ENCODE measurements around the gene PNLIPRP3.

The PNLIPRP3 gene

DNA sequence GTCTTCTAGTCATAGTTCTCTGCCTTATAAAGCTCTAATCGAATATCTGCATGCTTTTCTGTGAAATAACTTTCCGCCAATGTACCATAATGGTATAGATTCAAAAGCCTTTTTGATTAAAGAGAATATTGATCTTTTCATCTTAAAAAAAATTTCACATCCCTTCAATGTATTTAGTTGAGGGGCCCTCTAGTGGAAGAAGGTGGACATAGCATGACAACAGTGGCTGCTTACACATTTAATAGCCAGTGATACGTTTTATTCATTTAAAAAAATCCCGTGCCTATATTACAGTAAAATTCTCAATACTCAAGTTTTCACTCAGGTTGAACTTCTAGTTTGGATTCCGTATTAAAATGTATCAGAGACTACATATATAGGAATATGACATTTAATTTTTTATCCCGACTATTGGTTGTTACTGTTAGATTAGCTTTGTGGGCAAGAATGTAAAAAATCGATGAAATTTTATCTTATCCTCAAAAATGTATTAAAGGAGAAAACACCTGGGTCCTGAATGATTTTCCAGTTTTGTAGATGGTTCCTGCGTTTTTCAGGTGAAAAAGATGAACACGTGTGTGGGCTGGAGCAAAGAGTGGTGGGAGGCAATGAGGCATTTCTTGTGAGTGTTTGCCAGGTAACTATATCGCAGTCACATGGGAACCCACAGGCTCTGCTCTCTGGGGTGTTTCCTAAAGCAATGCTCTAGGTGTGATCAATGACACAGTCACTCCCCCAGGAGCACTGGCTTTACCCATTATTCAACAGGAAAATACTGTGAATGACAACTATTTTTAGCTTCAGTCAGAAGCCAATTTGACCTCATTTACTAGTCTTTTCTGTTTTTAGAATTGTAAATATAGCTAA, 94.0 kb downstream of the PNLIPRP3 start:
- DNase-seq = no peak

DNA sequence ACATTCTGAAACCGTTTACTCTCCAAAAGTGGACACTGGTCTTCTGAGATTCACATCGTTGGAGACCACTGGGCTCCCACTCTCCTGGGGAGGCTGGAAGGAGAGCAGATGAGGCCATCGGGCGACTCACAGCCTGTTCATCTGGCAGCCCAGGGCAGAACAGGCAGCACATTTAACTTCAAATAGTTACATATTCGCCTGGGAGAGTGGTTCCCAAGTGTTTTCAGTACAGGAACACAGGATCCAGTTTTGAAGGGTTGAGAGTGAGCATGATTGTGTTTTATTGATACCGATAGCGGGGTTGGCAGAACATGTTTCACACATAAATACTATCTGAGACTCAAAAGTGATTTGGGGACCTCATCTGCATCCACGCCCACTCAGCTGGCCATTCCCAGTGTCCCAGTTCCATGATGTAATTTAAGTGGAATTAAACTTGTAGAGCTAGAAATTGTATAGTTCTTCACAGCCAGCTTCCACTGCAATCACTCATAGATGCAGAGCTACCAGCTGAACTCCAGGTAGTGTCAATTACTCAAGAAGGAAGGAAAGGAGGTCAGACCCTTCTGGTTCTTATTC, 95.2 kb downstream of the PNLIPRP3 start:
- no peak for DNase-seq

DNA sequence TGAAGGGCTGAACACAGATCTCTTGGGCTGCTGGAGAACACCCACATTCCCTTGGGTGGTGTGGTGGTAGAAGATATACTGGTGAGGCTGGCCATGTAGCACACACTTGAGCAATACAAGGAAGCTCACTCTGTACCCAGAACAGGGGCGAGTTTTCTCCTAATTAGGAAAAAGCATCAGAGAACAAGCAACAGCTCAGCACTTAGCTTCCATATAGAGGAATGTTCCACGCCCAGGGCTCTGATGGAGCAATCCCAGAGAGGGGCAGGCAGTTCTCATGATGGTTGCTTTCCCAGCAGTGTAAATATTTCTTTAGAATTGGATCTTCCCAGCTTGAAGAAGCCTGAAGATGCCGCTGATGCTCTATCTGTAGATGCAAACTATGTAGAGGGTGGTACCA, 97.1 kb downstream of the PNLIPRP3 start:
- no peak for DNase-seq

DNA sequence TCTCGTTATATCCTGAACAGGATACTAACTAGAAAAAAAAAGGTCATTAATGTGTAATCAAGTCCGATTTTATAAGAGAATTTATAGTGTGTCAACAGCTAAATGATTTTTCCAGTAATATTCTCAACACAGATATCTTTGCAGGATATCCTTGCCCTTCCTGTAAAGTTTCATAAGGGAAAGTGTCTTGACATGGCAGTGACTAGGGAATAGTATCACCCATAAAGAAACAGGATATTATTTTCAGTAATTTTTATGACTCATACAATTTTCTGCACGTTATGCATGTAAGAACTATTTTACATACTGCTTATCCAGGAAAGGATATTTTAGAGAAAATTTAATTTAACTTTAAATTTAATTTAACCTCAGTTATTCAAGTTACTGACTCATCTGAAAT, 98.6 kb downstream of the PNLIPRP3 start:
- no peak for DNase-seq
